Stimulated activated CD8-positive, alpha-beta memory T cell treated with anti-CD3 and anti-CD28 coated beads, Interleukin-12 subunit alpha, Interleukin-12 subunit beta, amount 100 ng/mL, for 4 hours (primary cell): ENCODE data around the gene ENTPD7.
A peak's percentile ranks its signal among the peaks of the same experiment; 100 is the strongest.
"Not testable (repeated sequence)": the region's sequence is repeated elsewhere in the genome, so short reads cannot be mapped to it uniquely, and the experiment has no call there.

Source experiments
- DNase-seq: peaks from one replicate; pipeline ENCODE4 v3.0.0-alpha.2; 2020; ENCODE audit warnings: low read depth

Gene ENTPD7

GRCh38 chr10:99659031-99659867 is at the start of gene ENTPD7:
Gene ENTPD7, plus strand, starts transcription at chr10:99659509. Its CDS starts 448 bp downstream, at chr10:99659957.
- peak; percentile 78 for DNase-seq

DNA sequence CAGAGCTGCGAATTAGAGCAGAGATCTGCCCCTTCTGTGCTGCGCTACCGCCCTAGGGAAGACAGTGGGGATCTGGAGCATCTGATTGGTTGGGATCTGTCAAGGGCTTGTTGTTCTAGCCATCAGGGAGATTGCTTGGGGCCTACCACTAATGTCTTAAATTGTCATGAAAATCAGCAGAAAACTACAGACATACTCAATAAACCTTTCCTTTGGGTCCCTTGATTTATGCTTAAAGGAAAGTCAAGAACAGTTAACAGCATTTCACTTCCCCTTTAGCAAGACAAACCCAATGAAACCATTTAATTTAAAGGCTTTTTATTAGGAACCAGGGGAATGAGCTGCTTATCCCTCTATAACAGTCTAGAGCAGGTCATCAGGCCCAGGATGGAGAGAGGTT is 49.1 kb upstream of the ENTPD7 start:
- DNase-seq = no peak

- DNase-seq = no peak
These were observed 48.0 kb upstream of the ENTPD7 start for GRCh38 chr10:99611326-99611725.

DNA sequence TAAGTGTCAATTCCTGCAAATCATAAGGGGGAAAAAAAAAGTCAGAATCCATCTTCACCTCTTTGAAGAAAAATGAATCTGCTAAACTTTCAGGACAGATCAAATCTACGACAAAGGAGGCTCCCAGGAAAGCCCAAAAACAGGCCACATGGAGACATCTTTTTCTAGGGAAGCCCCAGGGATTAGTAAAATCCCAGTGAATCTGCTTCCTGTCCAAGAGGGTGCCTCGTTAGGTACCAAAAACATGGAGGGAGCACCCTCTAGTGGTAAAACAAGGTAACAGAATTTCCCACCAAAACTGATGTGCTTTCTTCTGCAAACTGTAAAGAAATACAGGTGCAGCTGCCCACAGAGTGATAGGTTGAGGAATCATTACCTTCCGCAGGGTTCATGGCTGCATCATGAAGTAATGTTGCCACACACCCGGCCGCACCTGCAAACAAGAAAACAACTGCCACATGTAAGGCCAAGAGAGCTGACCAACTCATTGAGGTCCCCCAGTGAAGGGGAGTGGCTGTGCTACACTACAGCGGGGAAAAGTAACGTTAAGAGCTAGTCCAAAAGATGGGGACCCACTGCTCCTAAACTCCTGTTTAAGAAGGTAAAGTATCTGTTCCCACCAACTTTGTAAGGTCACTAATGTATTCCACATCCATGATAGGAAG is 47.0 kb upstream of the ENTPD7 start:
- DNase-seq = no peak

DNA sequence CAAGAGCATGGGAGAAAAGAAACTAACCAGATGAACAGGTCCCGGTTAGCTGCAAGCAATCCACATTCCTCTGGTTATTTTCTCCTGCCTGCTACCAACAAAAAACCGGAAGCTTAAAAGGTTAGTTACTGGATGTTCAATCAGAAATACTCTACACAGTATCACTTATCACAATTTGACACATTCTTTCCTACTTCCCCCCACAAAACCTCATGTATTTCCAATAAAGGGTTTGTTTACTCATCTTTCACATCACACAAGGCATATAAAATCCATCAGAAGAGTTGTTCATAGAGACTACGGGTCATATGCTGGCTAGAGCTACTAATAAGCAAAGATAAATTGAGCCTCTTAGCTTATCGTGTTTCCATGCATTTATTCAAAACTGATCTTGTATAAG is 43.9 kb upstream of the ENTPD7 start:
- no peak for DNase-seq

GRCh38 chr10:99617696-99618095 is 41.6 kb upstream of the ENTPD7 start:
- DNase-seq = no peak

- no peak for DNase-seq
These were observed 40.1 kb upstream of the ENTPD7 start for GRCh38 chr10:99619090-99619800.

- DNase-seq = peak; percentile 82
These were observed 39.2 kb upstream of the ENTPD7 start, which contains the start of gene SLC25A28 for GRCh38 chr10:99619851-99620710. Gene SLC25A28, minus strand, starts transcription at chr10:99620439. Its CDS starts 104 bp downstream, at chr10:99620335.

DNA sequence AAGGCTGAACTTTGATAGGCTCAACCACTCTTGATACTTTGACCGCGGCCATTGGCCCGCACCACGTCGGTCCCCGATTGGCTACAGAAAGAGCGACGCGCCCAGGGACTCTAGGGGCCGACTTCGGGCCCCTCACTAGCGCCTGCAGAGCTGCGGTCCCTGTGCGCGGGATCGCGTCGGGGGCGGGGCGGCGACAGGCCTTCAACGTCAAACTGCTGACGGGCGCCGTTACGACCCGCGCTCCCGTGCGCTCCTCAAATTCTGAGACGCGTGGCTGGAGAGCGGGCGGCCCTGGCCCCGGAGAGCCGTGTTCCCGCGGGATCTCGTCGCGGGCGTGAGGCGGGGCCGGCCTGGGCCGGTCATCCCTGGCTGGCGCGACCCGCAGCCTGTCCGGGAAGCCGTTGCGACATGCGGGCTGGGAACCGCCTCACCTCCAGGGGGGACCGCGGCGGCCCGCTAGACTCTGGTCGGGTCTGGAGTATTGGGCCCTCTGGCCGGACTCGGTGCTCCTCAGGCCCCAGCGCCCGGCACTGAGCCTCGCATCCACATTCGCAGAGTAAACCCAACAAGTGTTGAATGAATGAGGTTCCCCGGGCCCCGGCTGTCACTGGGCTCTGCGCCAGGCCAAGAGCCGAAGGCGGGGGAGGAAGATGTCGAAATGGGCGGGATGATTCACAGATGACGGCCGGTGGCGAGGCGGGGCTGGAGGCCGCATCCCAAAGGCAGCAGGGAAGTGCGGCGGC is 38.4 kb upstream of the ENTPD7 start:
- DNase-seq = peak; percentile 76

GRCh38 chr10:99621454-99622251 is 37.7 kb upstream of the ENTPD7 start:
- DNase-seq = no peak

GRCh38 chr10:99623919-99624318 is 35.4 kb upstream of the ENTPD7 start:
- no peak for DNase-seq

- DNase-seq = not testable (repeated sequence)
These were observed 34.2 kb upstream of the ENTPD7 start for GRCh38 chr10:99625124-99625523.

DNA sequence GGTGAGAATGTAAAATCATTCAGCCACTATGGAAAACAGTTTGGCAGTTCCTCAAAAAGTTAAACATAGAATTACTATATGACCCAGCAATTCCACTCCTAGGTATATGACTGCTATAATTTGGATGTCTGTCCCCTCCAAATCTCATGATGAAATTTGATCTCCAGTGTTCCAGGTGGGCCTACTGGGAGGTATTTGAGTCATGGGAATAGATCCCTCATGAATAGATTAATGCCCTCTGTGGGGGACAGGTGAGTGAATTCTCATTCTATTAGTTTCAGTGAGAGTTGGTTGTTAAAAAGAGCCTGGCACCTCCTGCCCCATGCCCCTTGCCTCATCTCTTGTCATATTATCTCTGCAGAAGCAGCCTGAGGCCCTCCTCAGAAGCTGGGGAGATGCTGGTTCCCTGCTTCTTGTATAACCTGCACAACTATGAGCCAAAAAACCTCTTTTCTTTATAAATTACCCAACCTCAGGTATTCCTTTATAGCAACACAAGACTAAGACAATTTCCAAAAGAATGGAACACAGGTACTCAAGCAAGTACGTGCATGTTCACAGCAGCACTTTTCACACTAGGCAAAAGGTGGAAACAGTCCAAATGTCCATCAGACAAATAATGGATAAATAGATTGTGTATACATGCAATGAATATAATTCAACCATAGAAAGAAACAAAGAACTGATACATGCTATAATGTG is 30.2 kb upstream of the ENTPD7 start:
- no peak for DNase-seq

DNA sequence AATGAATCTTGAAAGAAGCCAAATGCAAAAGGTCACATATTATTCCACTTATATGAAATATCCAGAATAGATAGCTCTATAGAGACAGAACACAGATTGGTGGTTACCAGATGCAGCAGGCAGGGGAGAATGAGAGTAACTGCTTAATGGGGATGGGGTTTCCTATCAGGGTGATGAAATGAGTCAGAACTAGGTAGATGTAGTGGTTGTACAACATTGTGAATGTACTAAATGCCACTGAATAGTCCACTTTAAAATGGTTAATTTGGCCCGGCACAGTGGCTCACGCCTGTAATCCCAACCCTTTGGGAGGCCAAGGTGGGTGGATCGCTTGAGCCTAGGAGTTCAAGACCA is 29.7 kb upstream of the ENTPD7 start:
- no peak for DNase-seq

GRCh38 chr10:99630433-99630832 is 28.9 kb upstream of the ENTPD7 start:
- DNase-seq = no peak

DNA sequence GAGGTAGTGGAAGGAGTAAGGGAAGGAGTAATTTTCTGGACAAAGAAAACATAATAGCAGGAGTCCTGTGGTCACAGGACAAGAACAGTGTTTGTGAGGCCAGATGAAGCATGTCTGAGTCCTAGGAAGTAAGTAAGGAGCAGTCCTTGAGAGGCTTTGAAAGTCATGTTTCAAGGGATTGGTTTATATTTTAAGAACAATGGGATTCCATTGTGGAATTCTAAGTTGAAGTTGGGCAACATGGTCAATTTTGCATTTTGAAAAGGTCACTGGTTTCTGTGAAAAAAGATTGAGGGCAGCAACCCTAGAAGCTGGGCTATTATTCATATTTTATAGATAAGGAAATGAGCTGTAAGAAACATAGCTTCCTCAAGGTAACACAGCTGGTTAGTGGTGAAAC is 28.3 kb upstream of the ENTPD7 start:
- no peak for DNase-seq

DNA sequence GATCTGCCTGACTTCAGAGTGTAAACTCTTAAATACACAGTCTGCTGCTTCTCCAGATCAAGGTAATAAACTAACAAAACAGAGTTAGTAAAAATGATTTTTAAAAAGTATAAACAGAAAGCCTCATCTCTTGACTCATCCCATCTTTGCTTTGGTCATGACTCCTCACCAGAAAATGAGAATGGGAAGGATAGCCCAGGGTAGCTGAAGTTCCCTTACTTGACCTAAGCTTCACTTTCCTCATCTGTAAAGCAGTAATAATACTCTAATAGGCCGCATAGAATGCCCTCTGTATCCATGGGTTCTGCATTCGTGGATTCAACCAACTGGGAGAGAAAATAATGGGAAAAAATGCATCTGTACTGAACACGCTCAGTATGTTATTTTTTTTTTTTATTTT is 27.8 kb upstream of the ENTPD7 start:
- DNase-seq = no peak

DNA sequence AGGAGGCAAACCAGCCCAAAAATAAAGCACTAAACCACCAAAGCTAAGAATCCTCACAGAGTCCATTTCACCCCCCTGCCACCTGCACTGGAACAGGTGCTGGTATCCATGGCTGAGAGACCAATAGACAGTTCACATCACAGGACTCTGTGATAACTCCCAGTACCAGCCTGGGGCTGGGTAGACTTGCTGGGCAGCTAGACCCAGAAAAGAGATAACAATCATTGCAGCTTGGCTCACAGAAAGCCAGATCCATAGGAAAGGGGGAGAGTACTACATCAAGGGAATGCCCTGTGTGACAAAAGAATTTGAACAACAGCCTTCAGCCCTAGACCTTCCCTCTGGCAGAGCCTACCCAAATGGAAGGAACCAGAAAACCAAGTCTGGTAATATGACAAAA is 25.5 kb upstream of the ENTPD7 start:
- no peak for DNase-seq

GRCh38 chr10:99647601-99648151 is 11.6 kb upstream of the ENTPD7 start:
- no peak for DNase-seq
